Measurements from ENCODE around the gene DIAPH2. TPM values are rescaled to one million over a fixed set of nuclear protein-coding genes. Genes with fewer than 3 reads are reported as not detected.

DIAPH2 gene
- total RNA-seq, 4 donors from 2014 or later = 39.5 to 61.0 (median 56.5) TPM

DNA sequence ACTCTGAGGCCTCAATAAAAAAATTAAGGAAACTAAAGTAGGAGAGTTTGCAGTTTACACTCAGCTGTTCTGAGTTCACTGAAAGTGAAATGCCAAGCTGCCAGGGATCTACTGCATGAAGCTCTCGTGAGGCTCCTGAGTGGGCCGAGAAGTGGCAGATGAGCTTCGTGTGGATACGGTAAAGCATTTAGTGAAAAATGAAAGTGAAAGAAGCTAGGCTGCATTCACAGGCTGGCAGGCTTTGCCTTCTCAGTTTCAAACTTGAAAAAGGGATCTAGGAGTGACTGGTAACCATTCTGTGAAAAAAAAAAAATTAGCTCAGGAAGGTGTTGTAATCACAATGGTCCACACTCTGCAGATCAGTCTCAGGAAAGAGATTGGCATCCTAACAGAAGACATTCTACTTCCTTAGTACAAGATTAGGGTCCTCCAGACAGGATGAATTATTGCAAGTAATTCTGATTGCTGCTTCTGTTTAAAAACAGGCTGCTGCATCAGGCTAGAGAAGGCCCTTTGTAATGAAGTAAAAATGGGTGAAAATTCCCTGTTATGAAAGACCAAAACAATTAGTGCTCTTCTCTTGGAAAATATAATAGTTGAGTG lies 879.0 kb downstream of the DIAPH2 start:
- intact Hi-C loops (cut with DNase I; ENCODE audit: low total_unique reads) = no loop called here
- Histone ChIP-seq H3K27ac (peak overlapping the region; percentile 18 to 57 (median 38)), H3K9me3 (no peaks in the 10 kb centered on the region), H3K4me3 (peak overlapping the region in 2 of 4 donors; percentile 4 to 29), H3K4me1 (peaks cover 0 to 12% (median 4%) of the 10 kb centered on the region in 4 donors), H3K27me3 (no peaks in the 10 kb centered on the region), H3K36me3 (no peaks in the 10 kb centered on the region)
- in situ Hi-C loops (cut with MboI; ENCODE audit: low pct_ligation_motif_present in 1 of 4, low pct_unique_long_range_greater_than_20kb in 1 of 4, low sequenced_read_pairs in 3 of 4) = no loop called here
- WGBS, 2 donors (ENCODE audit: low coverage in 1 of 2) = 2% methylated on average over 4 of the region's 4 CpGs; no CpG with 5 or more reads in 1 of the 2 donors
- TF ChIP-seq, protein P1, sequence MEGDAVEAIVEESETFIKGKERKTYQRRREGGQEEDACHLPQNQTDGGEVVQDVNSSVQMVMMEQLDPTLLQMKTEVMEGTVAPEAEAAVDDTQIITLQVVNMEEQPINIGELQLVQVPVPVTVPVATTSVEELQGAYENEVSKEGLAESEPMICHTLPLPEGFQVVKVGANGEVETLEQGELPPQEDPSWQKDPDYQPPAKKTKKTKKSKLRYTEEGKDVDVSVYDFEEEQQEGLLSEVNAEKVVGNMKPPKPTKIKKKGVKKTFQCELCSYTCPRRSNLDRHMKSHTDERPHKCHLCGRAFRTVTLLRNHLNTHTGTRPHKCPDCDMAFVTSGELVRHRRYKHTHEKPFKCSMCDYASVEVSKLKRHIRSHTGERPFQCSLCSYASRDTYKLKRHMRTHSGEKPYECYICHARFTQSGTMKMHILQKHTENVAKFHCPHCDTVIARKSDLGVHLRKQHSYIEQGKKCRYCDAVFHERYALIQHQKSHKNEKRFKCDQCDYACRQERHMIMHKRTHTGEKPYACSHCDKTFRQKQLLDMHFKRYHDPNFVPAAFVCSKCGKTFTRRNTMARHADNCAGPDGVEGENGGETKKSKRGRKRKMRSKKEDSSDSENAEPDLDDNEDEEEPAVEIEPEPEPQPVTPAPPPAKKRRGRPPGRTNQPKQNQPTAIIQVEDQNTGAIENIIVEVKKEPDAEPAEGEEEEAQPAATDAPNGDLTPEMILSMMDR (IDR thresholded peaks at IDR 0.05) = no peak
- TF ChIP-seq POLR2A (IDR thresholded peaks at IDR 0.05) (no peak), EP300 (IDR thresholded peaks at IDR 0.05; ENCODE audit: low read depth) (no peak), POLR2AphosphoS5 (IDR thresholded peaks at IDR 0.05) (no peak)
- DNase-seq = peak; percentile 41

- TF ChIP-seq POLR2A (IDR thresholded peaks at IDR 0.05) (no peak), EP300 (IDR thresholded peaks at IDR 0.05; ENCODE audit: low read depth) (no peak), POLR2AphosphoS5 (IDR thresholded peaks at IDR 0.05) (no peak)
- TF ChIP-seq, protein P1 (IDR thresholded peaks at IDR 0.05) = no peak
- no peaks in the 10 kb centered on the region for H3K27me3 ChIP-seq
- H3K9me3 ChIP-seq = no peaks in the 10 kb centered on the region
- intact Hi-C loops (cut with DNase I; ENCODE audit: low total_unique reads) (no loop called here), in situ Hi-C loops (cut with MboI; ENCODE audit: low pct_ligation_motif_present in 1 of 4, low pct_unique_long_range_greater_than_20kb in 1 of 4, low sequenced_read_pairs in 3 of 4) (no loop called here)
- peaks cover 0 to 12% (median 4%) of the 10 kb centered on the region in 4 donors for H3K4me1 ChIP-seq
- DNase-seq = no peak
- WGBS, 2 donors (ENCODE audit: low coverage in 1 of 2) = 89% methylated on average over 2 of the region's 2 CpGs; no CpG with 5 or more reads in 1 of the 2 donors
- H3K36me3 ChIP-seq = no peaks in the 10 kb centered on the region
- H3K4me3 ChIP-seq = no peak overlapping the region
- peak overlapping the region in 2 of 4 donors; percentile 48 to 57 for H3K27ac ChIP-seq
These were observed 879.9 kb downstream of the DIAPH2 start for GRCh38 chrX:97564496-97564895.

- intact Hi-C loops (cut with DNase I; ENCODE audit: low total_unique reads) (no loop called here), in situ Hi-C loops (cut with MboI; ENCODE audit: low pct_ligation_motif_present in 1 of 4, low pct_unique_long_range_greater_than_20kb in 1 of 4, low sequenced_read_pairs in 3 of 4) (no loop called here)
- Histone ChIP-seq H3K27me3 (no peaks in the 10 kb centered on the region), H3K36me3 (no peaks in the 10 kb centered on the region), H3K4me1 (no peaks in the 10 kb centered on the region), H3K4me3 (no peak overlapping the region), H3K27ac (no peak overlapping the region), H3K9me3 (no peaks in the 10 kb centered on the region)
- no peak for DNase-seq
- WGBS, 2 donors (ENCODE audit: low coverage in 1 of 2) = 84 to 94% methylated on average over 2 to 5 of the region's 5 CpGs
- TF ChIP-seq, protein P1 (IDR thresholded peaks at IDR 0.05) = no peak
- TF ChIP-seq POLR2A (IDR thresholded peaks at IDR 0.05) (no peak), EP300 (IDR thresholded peaks at IDR 0.05; ENCODE audit: low read depth) (no peak), POLR2AphosphoS5 (IDR thresholded peaks at IDR 0.05) (no peak)
These were observed 902.5 kb downstream of the DIAPH2 start for GRCh38 chrX:97587171-97587570.

GRCh38 chrX:97594646-97595224 lies 910.1 kb downstream of the DIAPH2 start:
- Histone ChIP-seq H3K4me3 (no peak overlapping the region), H3K36me3 (no peaks in the 10 kb centered on the region), H3K27me3 (no peaks in the 10 kb centered on the region), H3K4me1 (no peaks in the 10 kb centered on the region), H3K9me3 (no peaks in the 10 kb centered on the region), H3K27ac (no peak overlapping the region)
- TF ChIP-seq, protein P1 (IDR thresholded peaks at IDR 0.05) = no peak
- TF ChIP-seq EP300 (IDR thresholded peaks at IDR 0.05; ENCODE audit: low read depth) (no peak), POLR2A (IDR thresholded peaks at IDR 0.05) (no peak), POLR2AphosphoS5 (IDR thresholded peaks at IDR 0.05) (no peak)
- intact Hi-C loops (cut with DNase I; ENCODE audit: low total_unique reads) = no loop called here
- no peak for DNase-seq
- in situ Hi-C loops (cut with MboI; ENCODE audit: low pct_ligation_motif_present in 1 of 4, low pct_unique_long_range_greater_than_20kb in 1 of 4, low sequenced_read_pairs in 3 of 4) = no loop called here
- 30 to 63% methylated on average over 2 to 7 of the region's 7 CpGs for WGBS, 2 donors (ENCODE audit: low coverage in 1 of 2)
